ENCODE measurements around the gene CALM1. TPM values are rescaled to one million over a fixed set of nuclear protein-coding genes. Genes with fewer than 3 reads are reported as not detected.

Gene CALM1
- total and polyA plus RNA-seq, 10 of the 15 experiments (the other 5 are each of a cell fraction or from before 2014, with no cell fraction given), result 110 to 729 (median 261) TPM

DNA sequence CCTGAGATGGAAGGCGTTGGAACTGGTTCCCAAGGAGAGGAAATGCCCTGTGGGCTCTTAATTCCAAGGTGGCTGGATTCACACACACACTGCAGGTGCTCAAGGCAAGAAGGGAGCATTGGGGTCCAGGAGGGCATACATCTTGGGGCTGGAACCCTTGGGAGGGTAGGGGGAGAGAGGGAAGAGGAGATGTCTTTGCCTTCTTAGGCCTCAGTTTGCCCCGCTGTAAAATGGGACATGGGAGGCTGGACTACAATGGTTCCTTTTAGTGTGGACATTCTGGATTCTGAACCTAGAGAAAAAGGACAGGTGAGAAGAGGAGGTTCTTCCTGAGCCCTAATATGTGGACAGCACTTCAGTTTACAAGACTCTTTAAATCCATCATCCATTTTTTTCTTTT, 43.8 kb downstream of the CALM1 start:
- CTCF ChIA-PET, result no interaction called here

DNA sequence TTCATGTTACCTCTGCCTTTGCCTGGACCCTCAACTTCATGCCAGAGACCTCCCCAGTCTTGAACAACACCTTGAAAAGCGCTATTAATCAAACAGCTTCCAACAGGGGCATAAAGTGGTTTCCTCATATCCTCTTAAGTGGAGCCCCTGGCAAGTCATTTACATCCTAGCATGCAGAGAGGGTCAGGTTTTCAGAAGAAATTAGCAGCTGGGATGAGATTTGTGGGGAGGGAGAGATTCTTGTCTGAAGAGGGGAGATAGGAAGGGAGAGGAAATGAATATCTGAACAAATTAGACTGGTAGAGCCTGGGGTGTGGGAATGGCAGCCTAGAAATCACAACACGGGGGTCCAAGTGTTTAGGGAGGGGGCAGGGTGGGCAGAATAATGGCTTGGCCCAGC, 45.6 kb downstream of the CALM1 start:
- H4K20me1 ChIP-seq (ENCODE audit: control insufficient read depth, insufficient read depth), result no peaks in the 10 kb centered on the region
- in situ Hi-C loops (cut with MboI), result no loop called here
- RAD21 ChIA-PET (ENCODE audit: unreplicated experiment), result no interaction called here
- no peak overlapping the region for H3K4me3 ChIP-seq
- DNase-seq (ENCODE audit: low read depth, low spot score), result no peak
- BruUV-seq (replicated peaks), result no TSS peak
- H3K9ac ChIP-seq (ENCODE audit: control insufficient read depth, insufficient read depth, low read length), result no peak overlapping the region
- H3K27ac ChIP-seq (ENCODE audit: control insufficient read depth, insufficient read depth), result no peak overlapping the region
- SMC1A ChIA-PET (ENCODE audit: uncharacterized antibody, unreplicated experiment), result interaction anchor here (1.0 kb wide), 1 partner anchor 28 kb away, joined by 3 read pairs; no protein-coding TSS in a partner anchor
- intact Hi-C loops (cut with micrococcal nuclease; ENCODE audit: unreplicated experiment), result no loop called here
- TF ChIP-seq CHD2 (IDR thresholded peaks at IDR 0.05; ENCODE audit: borderline replicate concordance, low read depth, low read length) (no peak), JUND (IDR thresholded peaks at IDR 0.05; ENCODE audit: low read depth, low read length) (no peak), NBN (IDR thresholded peaks at IDR 0.05) (no peak), SP1 (IDR thresholded peaks at IDR 0.05; ENCODE audit: low read depth, low read length) (no peak), RELA (IDR thresholded peaks at IDR 0.05; ENCODE audit: borderline replicate concordance, partially characterized antibody) (no peak), NFYA (IDR thresholded peaks at IDR 0.05; ENCODE audit: borderline replicate concordance, low read depth, low read length) (no peak), BCL11A (IDR thresholded peaks at IDR 0.05; ENCODE audit: low read depth, low read length) (no peak), PAX5 (IDR thresholded peaks at IDR 0.05; ENCODE audit: borderline replicate concordance, low read depth, low read length) (no peak), STAT1 (conservative IDR thresholded peaks at IDR 0.05) (no peak), HDGF (IDR thresholded peaks at IDR 0.05) (no peak), TCF3 (IDR thresholded peaks at IDR 0.05; ENCODE audit: borderline replicate concordance, insufficient read depth, low read depth, low read length) (no peak), TCF7 (IDR thresholded peaks at IDR 0.05; ENCODE audit: borderline replicate concordance) (no peak)
- TF ChIP-seq, protein P1, sequence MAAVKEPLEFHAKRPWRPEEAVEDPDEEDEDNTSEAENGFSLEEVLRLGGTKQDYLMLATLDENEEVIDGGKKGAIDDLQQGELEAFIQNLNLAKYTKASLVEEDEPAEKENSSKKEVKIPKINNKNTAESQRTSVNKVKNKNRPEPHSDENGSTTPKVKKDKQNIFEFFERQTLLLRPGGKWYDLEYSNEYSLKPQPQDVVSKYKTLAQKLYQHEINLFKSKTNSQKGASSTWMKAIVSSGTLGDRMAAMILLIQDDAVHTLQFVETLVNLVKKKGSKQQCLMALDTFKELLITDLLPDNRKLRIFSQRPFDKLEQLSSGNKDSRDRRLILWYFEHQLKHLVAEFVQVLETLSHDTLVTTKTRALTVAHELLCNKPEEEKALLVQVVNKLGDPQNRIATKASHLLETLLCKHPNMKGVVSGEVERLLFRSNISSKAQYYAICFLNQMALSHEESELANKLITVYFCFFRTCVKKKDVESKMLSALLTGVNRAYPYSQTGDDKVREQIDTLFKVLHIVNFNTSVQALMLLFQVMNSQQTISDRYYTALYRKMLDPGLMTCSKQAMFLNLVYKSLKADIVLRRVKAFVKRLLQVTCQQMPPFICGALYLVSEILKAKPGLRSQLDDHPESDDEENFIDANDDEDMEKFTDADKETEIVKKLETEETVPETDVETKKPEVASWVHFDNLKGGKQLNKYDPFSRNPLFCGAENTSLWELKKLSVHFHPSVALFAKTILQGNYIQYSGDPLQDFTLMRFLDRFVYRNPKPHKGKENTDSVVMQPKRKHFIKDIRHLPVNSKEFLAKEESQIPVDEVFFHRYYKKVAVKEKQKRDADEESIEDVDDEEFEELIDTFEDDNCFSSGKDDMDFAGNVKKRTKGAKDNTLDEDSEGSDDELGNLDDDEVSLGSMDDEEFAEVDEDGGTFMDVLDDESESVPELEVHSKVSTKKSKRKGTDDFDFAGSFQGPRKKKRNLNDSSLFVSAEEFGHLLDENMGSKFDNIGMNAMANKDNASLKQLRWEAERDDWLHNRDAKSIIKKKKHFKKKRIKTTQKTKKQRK (IDR thresholded peaks at IDR 0.05; ENCODE audit: low read depth, low read length), result no peak
- no peaks in the 10 kb centered on the region for H3K79me2 ChIP-seq (ENCODE audit: control insufficient read depth, insufficient read depth, low read length)
- POLR2A ChIA-PET, result interaction anchor here (0.6 kb wide), 1 partner anchor 11 kb away, joined by 5 read pairs; no protein-coding TSS in a partner anchor
- WGBS (ENCODE audit: insufficient coverage, insufficient replicate concordance, low lambda C conversion rate, missing lambda C conversion rate), result 13% methylated on average over 2 of the region's 2 CpGs
- H3K9me3 ChIP-seq (replicated peaks; ENCODE audit: control insufficient read depth, insufficient read depth, low read length), result no peaks in the 10 kb centered on the region
- no peak for ATAC-seq
- H3K27me3 ChIP-seq (replicated peaks in 1 of 2; ENCODE audit: control insufficient read depth in 2 of 2, insufficient read depth in 2 of 2, low read length in 1 of 2), result no peaks in the 10 kb centered on the region
- no peaks in the 10 kb centered on the region; a peak in 1 of 4 replicates for H3K36me3 ChIP-seq (ENCODE audit: control insufficient read depth in 2 of 2, insufficient read depth in 2 of 2, low read length in 1 of 2)
- CTCF ChIA-PET, result no interaction called here
- no peak overlapping the region for H3K4me2 ChIP-seq (ENCODE audit: control insufficient read depth, insufficient read depth)
- no peaks in the 10 kb centered on the region for H3K4me1 ChIP-seq (ENCODE audit: control insufficient read depth, insufficient read depth, low read length)
- no peak overlapping the region for H2AFZ ChIP-seq (ENCODE audit: control insufficient read depth, low read depth, low read length)
- FAIRE-seq, result no peak

More for the DNA sequence above, 43.8 kb downstream of the CALM1 start:
- H3K9ac ChIP-seq (ENCODE audit: control insufficient read depth, insufficient read depth, low read length), result no peak overlapping the region
- no peak overlapping the region for H3K27ac ChIP-seq (ENCODE audit: control insufficient read depth, insufficient read depth)
- ChIA-PET POLR2A (no interaction called here), SMC1A (ENCODE audit: uncharacterized antibody, unreplicated experiment) (no interaction called here), RAD21 (ENCODE audit: unreplicated experiment) (no interaction called here)
- no peaks in the 10 kb centered on the region; a peak in 1 of 4 replicates for H3K27me3 ChIP-seq (replicated peaks in 1 of 2; ENCODE audit: control insufficient read depth in 2 of 2, insufficient read depth in 2 of 2, low read length in 1 of 2)
- H3K36me3 ChIP-seq (ENCODE audit: control insufficient read depth in 2 of 2, insufficient read depth in 2 of 2, low read length in 1 of 2), result no peaks in the 10 kb centered on the region; a peak in 1 of 4 replicates
- H2AFZ ChIP-seq (ENCODE audit: control insufficient read depth, low read depth, low read length), result no peak overlapping the region
- FAIRE-seq (no peak), DNase-seq (ENCODE audit: low read depth, low spot score) (no peak), ATAC-seq (no peak)
- in situ Hi-C loops (cut with MboI), result no loop called here
- no peaks in the 10 kb centered on the region for H3K79me2 ChIP-seq (ENCODE audit: control insufficient read depth, insufficient read depth, low read length)
- 17% methylated on average over 2 of the region's 2 CpGs for WGBS (ENCODE audit: insufficient coverage, insufficient replicate concordance, low lambda C conversion rate, missing lambda C conversion rate)
- H3K9me3 ChIP-seq (replicated peaks; ENCODE audit: control insufficient read depth, insufficient read depth, low read length), result no peaks in the 10 kb centered on the region
- H3K4me2 ChIP-seq (ENCODE audit: control insufficient read depth, insufficient read depth), result no peak overlapping the region
- intact Hi-C loops (cut with micrococcal nuclease; ENCODE audit: unreplicated experiment), result no loop called here
- no TSS peak for BruUV-seq (replicated peaks)
- no peaks in the 10 kb centered on the region for H3K4me1 ChIP-seq (ENCODE audit: control insufficient read depth, insufficient read depth, low read length)
- TF ChIP-seq FOS (IDR thresholded peaks at IDR 0.05; ENCODE audit: borderline replicate concordance, extremely low read depth, insufficient read length), result no peak
- no peak for TF ChIP-seq MEF2B (IDR thresholded peaks at IDR 0.05; ENCODE audit: partially characterized antibody, poor library complexity, severe bottlenecking)
- TF ChIP-seq BHLHE40 (IDR thresholded peaks at IDR 0.05; ENCODE audit: borderline replicate concordance in 1 of 2, low read depth in 2 of 2, low read length in 1 of 2), result no peak
- TF ChIP-seq CHD2 (IDR thresholded peaks at IDR 0.05; ENCODE audit: borderline replicate concordance, low read depth, low read length), result no peak
- TF ChIP-seq ZSCAN29 (IDR thresholded peaks at IDR 0.05), result no peak
- no peak for TF ChIP-seq RB1 (IDR thresholded peaks at IDR 0.05; ENCODE audit: borderline replicate concordance)
- TF ChIP-seq HCFC1 (IDR thresholded peaks at IDR 0.05; ENCODE audit: low read length), result no peak
- no peak for TF ChIP-seq YBX1 (IDR thresholded peaks at IDR 0.05)
- no peak for TF ChIP-seq KDM1A (IDR thresholded peaks at IDR 0.05; ENCODE audit: borderline replicate concordance)
- no peak for TF ChIP-seq GATAD2B (conservative IDR thresholded peaks at IDR 0.05; ENCODE audit: low read depth)
- H3K4me3 ChIP-seq, result no peak overlapping the region
- H4K20me1 ChIP-seq (ENCODE audit: control insufficient read depth, insufficient read depth), result no peaks in the 10 kb centered on the region

Measured in GM12878 (cell line).